Measurements from ENCODE around the gene ERICH4. TPM values are rescaled to one million over a fixed set of nuclear protein-coding genes. Genes with fewer than 3 reads are reported as not detected.
A peak's percentile ranks its signal among the peaks of the same experiment; 100 is the strongest.

ERICH4 gene
- total and polyA plus RNA-seq, 7 donors: 0.09 to 0.10 TPM; not detected in 5

DNA sequence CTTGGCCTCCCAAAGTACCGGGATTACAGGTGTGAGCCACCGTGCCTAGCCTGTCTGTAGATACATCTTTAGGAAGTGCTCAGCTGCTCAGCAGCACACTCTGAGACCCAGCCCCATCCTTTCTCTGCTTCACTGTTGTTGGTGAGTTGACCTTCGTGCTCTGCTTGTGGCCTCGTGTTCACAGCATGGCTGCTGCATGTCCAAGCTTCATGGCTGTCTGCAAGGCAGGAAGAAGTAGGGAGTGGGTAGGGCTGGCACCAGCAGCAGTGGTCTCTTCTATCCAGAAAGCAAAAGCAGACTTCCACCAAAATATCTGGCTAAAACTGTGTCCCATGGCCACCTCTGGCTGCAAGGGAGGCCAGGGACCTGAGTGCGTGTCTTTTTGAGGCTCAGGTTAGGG is 30.0 kb upstream of the ERICH4 start:
- Histone ChIP-seq H3K27ac (peak overlapping the region; percentile 78), H3K36me3 (ENCODE audit: insufficient read depth in 1 of 2, low read depth in 1 of 2) (peaks cover 0 to 46% of the 10 kb centered on the region in 2 donors), H3K4me1 (peaks cover 60% of the 10 kb centered on the region)

DNA sequence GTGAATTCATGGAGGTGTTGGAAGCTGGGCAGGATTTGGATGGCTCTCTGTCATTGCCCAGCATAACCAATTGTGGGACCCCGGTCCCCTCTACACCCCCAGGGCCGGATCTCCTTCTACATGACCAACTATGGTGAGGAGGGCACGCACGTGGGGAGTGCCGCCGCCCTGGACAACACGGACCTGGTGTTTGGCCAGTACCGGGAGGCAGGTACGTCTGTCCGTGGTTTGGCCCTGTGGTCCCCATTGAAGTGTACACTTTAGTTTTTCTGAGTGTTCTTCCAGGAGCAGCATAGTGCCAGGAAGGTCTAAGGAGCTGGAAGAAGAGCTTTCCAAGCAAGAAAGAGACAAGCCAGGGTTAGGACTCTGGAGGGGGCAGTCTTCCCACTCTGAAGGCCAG is 29.0 kb upstream of the ERICH4 start:
- H3K27ac ChIP-seq: peak overlapping the region; percentile 78
- no peak overlapping the region for H3K4me3 ChIP-seq
- peaks cover 56% of the 10 kb centered on the region for H3K4me1 ChIP-seq
- H3K27me3 ChIP-seq (ENCODE audit: insufficient read depth in 3 of 3, low read length in 2 of 3): no peaks in the 10 kb centered on the region
- no peaks in the 10 kb centered on the region for H3K9me3 ChIP-seq
- 58 to 87% (median 64%) methylated on average over 10 of the region's 10 CpGs for WGBS, 3 donors
- ATAC-seq (no peak), DNase-seq (no peak)
- H3K36me3 ChIP-seq (ENCODE audit: insufficient read depth in 1 of 2, low read depth in 1 of 2): peaks cover 0 to 56% of the 10 kb centered on the region in 2 donors
- TF ChIP-seq, protein P1, sequence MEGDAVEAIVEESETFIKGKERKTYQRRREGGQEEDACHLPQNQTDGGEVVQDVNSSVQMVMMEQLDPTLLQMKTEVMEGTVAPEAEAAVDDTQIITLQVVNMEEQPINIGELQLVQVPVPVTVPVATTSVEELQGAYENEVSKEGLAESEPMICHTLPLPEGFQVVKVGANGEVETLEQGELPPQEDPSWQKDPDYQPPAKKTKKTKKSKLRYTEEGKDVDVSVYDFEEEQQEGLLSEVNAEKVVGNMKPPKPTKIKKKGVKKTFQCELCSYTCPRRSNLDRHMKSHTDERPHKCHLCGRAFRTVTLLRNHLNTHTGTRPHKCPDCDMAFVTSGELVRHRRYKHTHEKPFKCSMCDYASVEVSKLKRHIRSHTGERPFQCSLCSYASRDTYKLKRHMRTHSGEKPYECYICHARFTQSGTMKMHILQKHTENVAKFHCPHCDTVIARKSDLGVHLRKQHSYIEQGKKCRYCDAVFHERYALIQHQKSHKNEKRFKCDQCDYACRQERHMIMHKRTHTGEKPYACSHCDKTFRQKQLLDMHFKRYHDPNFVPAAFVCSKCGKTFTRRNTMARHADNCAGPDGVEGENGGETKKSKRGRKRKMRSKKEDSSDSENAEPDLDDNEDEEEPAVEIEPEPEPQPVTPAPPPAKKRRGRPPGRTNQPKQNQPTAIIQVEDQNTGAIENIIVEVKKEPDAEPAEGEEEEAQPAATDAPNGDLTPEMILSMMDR (IDR thresholded peaks at IDR 0.05): no peak
- intact Hi-C loops (cut with DNase I): no loop called here

More for the DNA sequence above, 30.0 kb upstream of the ERICH4 start:
- intact Hi-C loops (cut with DNase I): no loop called here
- H3K27me3 ChIP-seq (ENCODE audit: insufficient read depth in 3 of 3, low read length in 2 of 3): no peaks in the 10 kb centered on the region
- no peak for ATAC-seq
- no peak overlapping the region for H3K4me3 ChIP-seq
- TF ChIP-seq, protein P1 (IDR thresholded peaks at IDR 0.05): no peak
- no peaks in the 10 kb centered on the region for H3K9me3 ChIP-seq
- 95 to 97% (median 97%) methylated on average over 5 of the region's 5 CpGs for WGBS, 3 donors
- no peak for DNase-seq

DNA sequence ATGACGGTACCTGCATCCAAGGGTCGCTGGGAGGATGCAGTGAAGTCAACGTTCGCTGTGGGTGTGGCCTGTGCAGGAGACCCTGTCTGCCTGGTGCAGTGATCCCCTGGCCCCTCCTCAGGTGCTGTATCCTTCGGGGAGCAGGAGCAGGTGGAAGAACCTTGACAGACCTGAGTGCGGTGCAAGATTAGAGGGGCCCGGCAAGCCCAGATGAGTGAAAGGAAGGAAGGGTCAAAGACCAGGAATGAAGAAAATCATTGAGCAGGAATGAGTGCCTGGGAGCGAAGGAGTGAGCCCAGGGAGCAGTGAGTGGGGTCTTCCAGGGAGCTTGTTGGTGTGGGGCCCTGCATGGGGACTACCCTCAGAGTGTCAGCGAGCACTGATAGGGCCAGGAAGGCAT is 28.5 kb upstream of the ERICH4 start:
- H3K4me3 ChIP-seq: no peak overlapping the region
- TF ChIP-seq, protein P1 (IDR thresholded peaks at IDR 0.05): no peak
- peaks cover 4 to 61% of the 10 kb centered on the region in 2 donors for H3K36me3 ChIP-seq (ENCODE audit: insufficient read depth in 1 of 2, low read depth in 1 of 2)
- H3K4me1 ChIP-seq: peaks cover 51% of the 10 kb centered on the region
- H3K9me3 ChIP-seq: no peaks in the 10 kb centered on the region
- peak overlapping the region; percentile 78 for H3K27ac ChIP-seq
- intact Hi-C loops (cut with DNase I): no loop called here
- no peaks in the 10 kb centered on the region for H3K27me3 ChIP-seq (ENCODE audit: insufficient read depth in 3 of 3, low read length in 2 of 3)
- WGBS, 3 donors: 80 to 88% (median 81%) methylated on average over 9 of the region's 9 CpGs
- ATAC-seq (no peak), DNase-seq (no peak)

DNA sequence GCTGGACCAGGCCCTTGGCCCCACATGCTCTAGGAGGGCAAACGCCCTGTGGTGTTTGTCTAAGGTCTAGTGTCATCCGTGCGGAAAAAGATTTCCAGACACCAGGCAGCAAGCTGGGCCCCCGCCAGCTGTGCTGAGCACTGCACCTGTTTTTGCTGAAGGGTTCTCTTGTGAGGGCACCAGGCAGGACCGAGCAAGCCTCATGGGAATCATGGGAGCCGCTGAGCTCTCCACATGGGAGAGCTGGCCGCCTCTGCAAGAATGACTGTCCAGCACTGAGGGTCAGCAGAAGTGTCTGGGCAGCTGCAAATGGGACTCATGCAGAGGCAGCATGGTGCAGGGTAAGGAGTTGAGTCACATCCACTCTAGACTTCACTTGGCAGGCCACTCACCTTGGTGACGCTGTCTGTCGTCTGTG is 27.8 kb upstream of the ERICH4 start:
- H3K27ac ChIP-seq: peak overlapping the region; percentile 78
- 25 to 34% (median 28%) methylated on average over 9 of the region's 9 CpGs for WGBS, 3 donors
- H3K36me3 ChIP-seq (ENCODE audit: insufficient read depth in 1 of 2, low read depth in 1 of 2): peaks cover 4 to 68% of the 10 kb centered on the region in 2 donors
- H3K27me3 ChIP-seq (ENCODE audit: insufficient read depth in 3 of 3, low read length in 2 of 3): no peaks in the 10 kb centered on the region
- DNase-seq (peak; percentile 52 to 81), ATAC-seq (peak; percentile 76 to 84 (median 80))
- no peak overlapping the region for H3K4me3 ChIP-seq
- H3K4me1 ChIP-seq: peaks cover 44% of the 10 kb centered on the region
- TF ChIP-seq, protein P1 (IDR thresholded peaks at IDR 0.05): no peak
- H3K9me3 ChIP-seq: no peaks in the 10 kb centered on the region
- intact Hi-C loops (cut with DNase I): no loop called here

DNA sequence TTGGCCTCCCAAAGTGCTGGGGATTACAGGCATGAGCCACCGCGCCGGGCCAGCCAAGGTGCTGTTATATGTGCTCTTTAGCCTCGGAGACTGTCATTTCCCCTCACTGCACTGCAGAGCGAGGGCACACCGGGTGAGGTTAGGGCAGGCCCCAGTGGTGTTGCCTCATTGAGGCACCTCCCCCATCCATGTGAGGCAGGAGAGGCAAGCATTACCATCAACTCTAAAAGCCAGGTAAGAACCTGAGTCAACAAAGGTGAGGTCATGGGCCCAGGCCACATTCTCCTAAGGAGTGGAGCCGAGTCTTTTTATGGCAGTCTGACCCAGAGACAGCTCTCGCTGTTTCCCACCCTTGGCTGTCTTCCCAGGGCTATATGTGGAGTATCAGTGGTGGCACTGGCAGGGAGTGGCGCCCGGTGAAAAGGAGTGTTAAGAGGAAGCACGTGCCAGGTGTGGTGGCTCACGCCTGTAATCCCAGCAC is 26.7 kb upstream of the ERICH4 start:
- ATAC-seq (no peak), DNase-seq (no peak)
- no peaks in the 10 kb centered on the region for H3K9me3 ChIP-seq
- H3K27ac ChIP-seq: peak overlapping the region; percentile 78
- intact Hi-C loops (cut with DNase I): no loop called here
- no peak overlapping the region for H3K4me3 ChIP-seq
- H3K36me3 ChIP-seq (ENCODE audit: insufficient read depth in 1 of 2, low read depth in 1 of 2): peaks cover 6 to 72% of the 10 kb centered on the region in 2 donors
- peaks cover 34% of the 10 kb centered on the region for H3K4me1 ChIP-seq
- WGBS, 3 donors: 87 to 90% (median 87%) methylated on average over 12 of the region's 12 CpGs
- TF ChIP-seq, protein P1 (IDR thresholded peaks at IDR 0.05): no peak
- H3K27me3 ChIP-seq (ENCODE audit: insufficient read depth in 3 of 3, low read length in 2 of 3): no peaks in the 10 kb centered on the region

Data from psoas muscle (tissue), 8 donors.